Uterus (tissue), 4 donors: ENCODE results near the gene NPTXR. TPM values are rescaled to one million over a fixed set of nuclear protein-coding genes. Genes with fewer than 3 reads are reported as not detected.

Source experiments
- DNase-seq, 2 donors: peaks; one replicate each; pipeline ENCODE4 v3.0.0-alpha.2; 2019 to 2020
- H3K27ac ChIP-seq, 2 donors: fragments of 200-600 bp; sonication (generic); 1 replicate in 1 of 2; 2 replicates in 1 of 2; pipeline ENCODE4 v1.5.1; 2016 to 2018
- H3K27me3 ChIP-seq, 2 donors: fragments of 200-600 bp; sonication (generic); one replicate each; pipeline ENCODE4 v1.5.1; 2018 to 2019; ENCODE audit warnings: control low read depth in 1 of 2
- H3K36me3 ChIP-seq, 2 donors: fragments of 200-600 bp; sonication (generic); one replicate each; pipeline ENCODE4 v1.5.1; 2019; ENCODE audit warnings: control low read depth in 1 of 2
- H3K4me1 ChIP-seq, 2 donors: fragments of 200-600 bp; sonication (generic); one replicate each; pipeline ENCODE4 v1.5.1; 2018 to 2019; ENCODE audit warnings: control low read depth in 1 of 2
- H3K4me3 ChIP-seq, 2 donors: fragments of 200-600 bp; sonication (generic); 1 replicate in 1 of 2; 2 replicates in 1 of 2; pipeline ENCODE4 v1.5.1; 2018 to 2019; ENCODE audit warnings: mild to moderate bottlenecking in 1 of 2
- H3K9me3 ChIP-seq, 2 donors: fragments of 200-600 bp; sonication (generic); one replicate each; pipeline ENCODE4 v1.5.1; 2019; ENCODE audit warnings: control low read depth in 1 of 2
- POLR2A ChIP-seq, 2 donors: fragments of 450-650 bp; IDR thresholded peaks; one replicate each; pipeline ENCODE4 v1.6.1; 2016; ENCODE audit warnings: antibody characterized with exemption in 2 of 2, mild to moderate bottlenecking in 1 of 2, moderate library complexity in 1 of 2
- intact Hi-C: fragments of 100-400 bp; cut with DNase I; formaldehyde crosslinking; loops from one replicate; pipeline ENCODE4 v1.15.1; 2023; ENCODE audit warnings: low total_unique reads
- total RNA-seq, 4 donors: library from RNA; depleted of rRNA in 3 of 4; stranded (reverse); fragments of >200 nt in 3 of 4; gene quantifications; one replicate each; pipeline versions ENCODE4 v1.1.0 to v1.2.4, GENCODE V29; 2014 to 2023
- TF ChIP-seq, protein P1 (sequence below), 4 experiments: fragments of 200-600 bp in 2 of 4; fragments of 450-650 bp in 2 of 4; sonication (generic) in 2 of 4; IDR thresholded peaks; one replicate each; pipeline ENCODE4 v1.5.1; 2016 to 2019; ENCODE audit warnings: antibody characterized with exemption in 4 of 4, mild to moderate bottlenecking in 2 of 4, moderate library complexity in 1 of 4
- donor health status: DM: yes; HTN: yes; CAD: no.

The NPTXR gene
- total RNA-seq, 4 donors from 2014 or later = 1.8 to 24.1 (median 10.0) TPM

DNA sequence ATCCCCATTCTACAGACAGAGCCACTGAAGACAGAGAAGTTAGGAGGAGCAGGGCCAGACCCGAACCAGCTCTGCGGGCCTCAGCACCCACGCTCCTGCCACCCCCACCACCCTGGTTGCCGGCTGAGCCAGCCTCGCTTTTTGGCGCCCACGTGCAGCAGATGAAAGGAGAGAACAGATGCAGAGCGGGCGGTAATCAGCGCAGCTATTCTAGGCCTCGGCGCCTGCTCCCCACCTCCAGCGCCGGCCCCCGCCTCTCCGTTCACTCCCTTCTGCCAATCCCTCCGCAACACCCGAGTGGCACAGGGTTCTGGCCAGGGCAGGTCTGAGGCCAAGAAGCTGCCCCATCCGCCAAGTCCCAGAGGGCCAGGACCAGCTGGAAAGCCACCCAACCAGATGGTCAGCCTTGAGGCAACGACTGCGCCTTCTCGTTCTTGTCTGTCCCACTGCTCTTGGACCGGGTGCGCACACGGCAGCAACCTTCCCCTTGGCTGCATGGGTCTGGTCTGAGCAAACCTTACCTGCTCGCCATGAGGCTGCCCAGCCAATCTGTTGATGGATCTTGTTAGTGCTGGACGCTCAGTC lies 66.6 kb downstream of the NPTXR start:
- DNase-seq = no peak
- Histone ChIP-seq H3K27me3 (no peaks in the 10 kb centered on the region), H3K27ac (no peak overlapping the region), H3K4me1 (peaks cover 0 to 5% of the 10 kb centered on the region in 2 donors), H3K36me3 (no peaks in the 10 kb centered on the region), H3K9me3 (no peaks in the 10 kb centered on the region), H3K4me3 (no peak overlapping the region)
- TF ChIP-seq POLR2A (IDR thresholded peaks at IDR 0.05) = no peak
- TF ChIP-seq, protein P1, sequence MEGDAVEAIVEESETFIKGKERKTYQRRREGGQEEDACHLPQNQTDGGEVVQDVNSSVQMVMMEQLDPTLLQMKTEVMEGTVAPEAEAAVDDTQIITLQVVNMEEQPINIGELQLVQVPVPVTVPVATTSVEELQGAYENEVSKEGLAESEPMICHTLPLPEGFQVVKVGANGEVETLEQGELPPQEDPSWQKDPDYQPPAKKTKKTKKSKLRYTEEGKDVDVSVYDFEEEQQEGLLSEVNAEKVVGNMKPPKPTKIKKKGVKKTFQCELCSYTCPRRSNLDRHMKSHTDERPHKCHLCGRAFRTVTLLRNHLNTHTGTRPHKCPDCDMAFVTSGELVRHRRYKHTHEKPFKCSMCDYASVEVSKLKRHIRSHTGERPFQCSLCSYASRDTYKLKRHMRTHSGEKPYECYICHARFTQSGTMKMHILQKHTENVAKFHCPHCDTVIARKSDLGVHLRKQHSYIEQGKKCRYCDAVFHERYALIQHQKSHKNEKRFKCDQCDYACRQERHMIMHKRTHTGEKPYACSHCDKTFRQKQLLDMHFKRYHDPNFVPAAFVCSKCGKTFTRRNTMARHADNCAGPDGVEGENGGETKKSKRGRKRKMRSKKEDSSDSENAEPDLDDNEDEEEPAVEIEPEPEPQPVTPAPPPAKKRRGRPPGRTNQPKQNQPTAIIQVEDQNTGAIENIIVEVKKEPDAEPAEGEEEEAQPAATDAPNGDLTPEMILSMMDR (IDR thresholded peaks at IDR 0.05) = no peak
- intact Hi-C loops = no loop called here

GRCh38 chr22:38776086-38776485 lies 67.7 kb downstream of the NPTXR start:
- Histone ChIP-seq H3K27ac (no peak overlapping the region), H3K36me3 (no peaks in the 10 kb centered on the region), H3K4me1 (no peaks in the 10 kb centered on the region), H3K4me3 (no peak overlapping the region), H3K27me3 (no peaks in the 10 kb centered on the region), H3K9me3 (no peaks in the 10 kb centered on the region)
- DNase-seq = no peak
- intact Hi-C loops = no loop called here
- TF ChIP-seq, protein P1 (IDR thresholded peaks at IDR 0.05) = no peak
- TF ChIP-seq POLR2A (IDR thresholded peaks at IDR 0.05) = no peak

DNA sequence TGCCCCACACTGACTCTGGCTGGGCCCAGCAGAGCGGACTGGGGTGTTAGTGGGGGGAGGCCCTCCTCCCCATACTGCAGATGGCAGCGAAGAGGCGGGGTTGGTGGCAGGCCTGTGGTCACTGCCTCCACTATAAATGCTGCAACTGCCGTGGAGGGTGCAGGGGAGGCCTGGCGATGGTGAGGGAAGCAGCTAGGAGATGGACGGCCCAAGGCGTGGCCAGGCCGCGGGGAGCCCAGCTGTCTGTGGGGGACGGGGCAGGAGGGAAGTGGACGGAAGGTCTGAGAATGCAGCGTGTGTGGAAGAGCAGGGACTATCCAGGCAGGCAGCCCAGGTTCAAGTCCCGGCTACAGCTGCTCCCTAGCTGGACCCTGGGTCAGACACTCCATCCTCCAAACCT lies 68.2 kb downstream of the NPTXR start:
- H3K4me1 ChIP-seq = no peaks in the 10 kb centered on the region
- TF ChIP-seq, protein P1 (IDR thresholded peaks at IDR 0.05) = no peak
- TF ChIP-seq POLR2A (IDR thresholded peaks at IDR 0.05) = no peak
- no peak for DNase-seq
- H3K27ac ChIP-seq = no peak overlapping the region
- no peak overlapping the region for H3K4me3 ChIP-seq
- no peaks in the 10 kb centered on the region for H3K36me3 ChIP-seq
- intact Hi-C loops = no loop called here
- no peaks in the 10 kb centered on the region for H3K27me3 ChIP-seq
- H3K9me3 ChIP-seq = no peaks in the 10 kb centered on the region

GRCh38 chr22:38774496-38775166 lies 69.2 kb downstream of the NPTXR start:
- no peaks in the 10 kb centered on the region for H3K9me3 ChIP-seq
- intact Hi-C loops = no loop called here
- no peaks in the 10 kb centered on the region for H3K4me1 ChIP-seq
- H3K36me3 ChIP-seq = no peaks in the 10 kb centered on the region
- H3K27ac ChIP-seq = no peak overlapping the region
- DNase-seq = no peak
- TF ChIP-seq, protein P1 (IDR thresholded peaks at IDR 0.05) = no peak
- no peaks in the 10 kb centered on the region for H3K27me3 ChIP-seq
- H3K4me3 ChIP-seq = no peak overlapping the region

GRCh38 chr22:38773363-38773946 lies 70.4 kb downstream of the NPTXR start:
- DNase-seq = no peak
- no peaks in the 10 kb centered on the region for H3K27me3 ChIP-seq
- no peak overlapping the region for H3K27ac ChIP-seq
- no peak for TF ChIP-seq POLR2A (IDR thresholded peaks at IDR 0.05)
- TF ChIP-seq, protein P1 (IDR thresholded peaks at IDR 0.05) = no peak
- no peaks in the 10 kb centered on the region for H3K4me1 ChIP-seq
- H3K36me3 ChIP-seq = no peaks in the 10 kb centered on the region
- intact Hi-C loops = no loop called here
- H3K4me3 ChIP-seq = no peak overlapping the region
- H3K9me3 ChIP-seq = no peaks in the 10 kb centered on the region
